HCT116 (cell line): ENCODE data around the gene OR8K1. TPM values are rescaled to one million over a fixed set of nuclear protein-coding genes. Genes with fewer than 3 reads are reported as not detected.

Experiments
- ATAC-seq: fragments of 200-7000 bp; cut with Tn5 transposase; 2 replicates; pipeline ENCODE4 v1.9.1; 2020; ENCODE audit warnings: mild to moderate bottlenecking, moderate library complexity
- BruUV-seq: library from RNA; stranded (reverse); fragments of 400-500 nt; replicated peaks from 2 replicates; lab custom pipeline; 2021; lab: Mats Ljungman, UMichigan
- CTCF ChIA-PET: fragments of 300-600 bp; sonication (Branson Sonifier 250); formaldehyde crosslinking; loops from one replicate; lab custom pipeline; 2021; ENCODE audit warnings: antibody characterized with exemption; lab: Charles Lee
- POLR2A ChIA-PET: fragments of 300-600, 350-600 bp; sonication (Branson Sonifier 250); formaldehyde crosslinking; loops from one replicate; lab custom pipeline; 2021; ENCODE audit warnings: antibody characterized with exemption; lab: Charles Lee
- RAD21 ChIA-PET, 2 experiments: fragments of 300-600 bp; sonication (Branson Sonifier 250); formaldehyde crosslinking; loops; one replicate each; lab custom pipeline; 2023; ENCODE audit warnings: low total read pairs in 2 of 2; ENCODE audit not compliant: uncharacterized antibody in 2 of 2, unreplicated experiment in 2 of 2, low non-redundant PET in 1 of 2; lab: Charles Lee
- DNase-seq: peaks from one replicate; pipeline ENCODE4 v3.0.0-alpha.2; 2010; ENCODE audit warnings: low read depth, low spot score
- H2AFZ ChIP-seq: fragments of 200-600 bp; shearing (Covaris generic), sonication (generic); 2 replicates; pipeline ENCODE4 v1.6.1; 2017; ENCODE audit warnings: low read depth, mixed run types, mixed read lengths, antibody characterized with exemption, low read length; ENCODE audit not compliant: poor library complexity, severe bottlenecking
- H3K27ac ChIP-seq: 2 replicates; pipeline ENCODE4 v1.5.1; 2012; ENCODE audit warnings: low read depth, low read length
- H3K27me3 ChIP-seq: fragments of 200-600 bp; sonication (generic); 2 replicates; pipeline ENCODE4 v1.6.1; 2016; ENCODE audit warnings: mixed run types, low read length, mixed read lengths; ENCODE audit not compliant: insufficient read depth
- H3K36me3 ChIP-seq, 2 experiments: fragments of 200-500 bp in 1 of 2; fragments of 200-600 bp in 1 of 2; sonication (Bioruptor generic) in 1 of 2; sonication (generic) in 1 of 2; 2 replicates each; pipeline versions ENCODE4 v1.5.1 to v1.6.1; 2014 to 2016; ENCODE audit warnings: low read length in 2 of 2, inconsistent platforms in 1 of 2, mixed read lengths in 1 of 2, mixed run types in 1 of 2; ENCODE audit not compliant: insufficient read depth in 2 of 2, control insufficient read depth in 1 of 2
- H3K4me1 ChIP-seq, 2 experiments: fragments of 200-600 bp in 1 of 2; sonication (generic) in 1 of 2; 2 replicates each; pipeline versions ENCODE4 v1.5.1 to v1.6.1; 2012 to 2017; ENCODE audit warnings: low read length in 2 of 2, inconsistent platforms in 1 of 2, mild to moderate bottlenecking in 1 of 2, mixed read lengths in 1 of 2, mixed run types in 1 of 2, moderate library complexity in 1 of 2; ENCODE audit not compliant: insufficient read depth in 2 of 2, control insufficient read depth in 1 of 2
- H3K4me2 ChIP-seq: fragments of 200-600 bp; sonication (generic); 2 replicates; pipeline ENCODE4 v1.6.1; 2017; ENCODE audit warnings: mixed run types, low read length, mixed read lengths
- H3K4me3 ChIP-seq, 2 experiments: fragments of 200-600 bp in 1 of 2; sonication (generic) in 1 of 2; replicated peaks in 1 of 2; 2 replicates each; pipeline ENCODE4 v1.5.1; 2011 to 2016; ENCODE audit warnings: low read length in 2 of 2, control low read depth in 1 of 2, low read depth in 1 of 2, mild to moderate bottlenecking in 1 of 2, mixed read lengths in 1 of 2, mixed run types in 1 of 2
- H3K79me2 ChIP-seq: fragments of 200-600 bp; sonication (generic); 2 replicates; pipeline ENCODE4 v1.6.1; 2017; ENCODE audit warnings: mild to moderate bottlenecking, mixed run types, low read length, moderate library complexity, mixed read lengths; ENCODE audit not compliant: insufficient read depth
- H3K9ac ChIP-seq: fragments of 200-600 bp; sonication (generic); 2 replicates; pipeline ENCODE4 v1.6.1; 2016; ENCODE audit warnings: low read length, mixed read lengths
- H3K9me2 ChIP-seq: fragments of 200-600 bp; sonication (generic), shearing (Covaris generic); 2 replicates; pipeline ENCODE4 v1.6.1; 2017; ENCODE audit warnings: mixed run types, mild to moderate bottlenecking, moderate library complexity; ENCODE audit not compliant: insufficient read depth
- H3K9me3 ChIP-seq, 2 experiments: fragments of 200-500 bp in 1 of 2; fragments of 200-600 bp in 1 of 2; sonication (Bioruptor generic) in 1 of 2; sonication (generic) in 1 of 2; 2 replicates each; pipeline ENCODE4 v1.6.1; 2014 to 2017; ENCODE audit warnings: low read length in 2 of 2, mixed read lengths in 2 of 2, inconsistent platforms in 1 of 2, low read depth in 1 of 2, mild to moderate bottlenecking in 1 of 2, mixed run types in 1 of 2, moderate library complexity in 1 of 2; ENCODE audit not compliant: control insufficient read depth in 1 of 2, insufficient read depth in 1 of 2
- H4K20me1 ChIP-seq: fragments of 200-600 bp; sonication (generic), shearing (Covaris generic); 2 replicates; pipeline ENCODE4 v1.6.1; 2017; ENCODE audit warnings: mixed run types, mild to moderate bottlenecking, moderate library complexity; ENCODE audit not compliant: insufficient read depth
- EGR1 ChIP-seq: IDR thresholded peaks from 2 replicates; pipeline ENCODE4 v1.6.1; 2012; ENCODE audit warnings: low read depth
- ELF1 ChIP-seq: IDR thresholded peaks from 2 replicates; pipeline ENCODE4 v1.6.1; 2012; ENCODE audit warnings: low read depth, borderline replicate concordance
- FOSL1 ChIP-seq: IDR thresholded peaks from 2 replicates; pipeline ENCODE4 v1.6.1; 2012; ENCODE audit warnings: low read depth
- JUND ChIP-seq: IDR thresholded peaks from 2 replicates; pipeline ENCODE4 v1.6.1; 2012
- RAD21 ChIP-seq: IDR thresholded peaks from 2 replicates; pipeline ENCODE4 v1.6.1; 2012; ENCODE audit warnings: low read depth, mild to moderate bottlenecking
- SIN3A ChIP-seq: IDR thresholded peaks from 2 replicates; pipeline ENCODE4 v1.6.1; 2012; ENCODE audit warnings: low read depth
- YY1 ChIP-seq: IDR thresholded peaks from 2 replicates; pipeline ENCODE4 v1.6.1; 2011; ENCODE audit warnings: low read length, low read depth, moderate library complexity, mild to moderate bottlenecking; ENCODE audit not compliant: insufficient replicate concordance; ENCODE audit errors: extremely low read depth
- ZFX ChIP-seq: fragments of 450-650 bp; IDR thresholded peaks from 2 replicates; pipeline ENCODE4 v1.6.1; 2017
- ZNF274 ChIP-seq: fragments of 200-500 bp; sonication (Bioruptor generic); IDR thresholded peaks from 2 replicates; pipeline ENCODE4 v1.6.1; 2014; ENCODE audit warnings: mild to moderate bottlenecking, low read depth, low read length, inconsistent platforms
- intact Hi-C: fragments of 100-400 bp; cut with micrococcal nuclease; formaldehyde crosslinking; loops from 2 replicates; pipeline ENCODE4 v1.10.0; 2022
- total RNA-seq: library from RNA; stranded (reverse); gene quantifications from one replicate; pipeline ENCODE4 v1.2.1, GENCODE V29; 2021; ENCODE audit not compliant: unreplicated experiment
- TF ChIP-seq, protein P1 (sequence below): IDR thresholded peaks from 2 replicates; pipeline ENCODE4 v1.6.1; 2012; ENCODE audit warnings: low read depth
- TF ChIP-seq, protein P2 (sequence below): IDR thresholded peaks from 2 replicates; pipeline ENCODE4 v1.6.1; 2012
- TF ChIP-seq, protein P3 (sequence below): IDR thresholded peaks from 2 replicates; pipeline ENCODE4 v1.6.1; 2012
- TF ChIP-seq, protein P4 (sequence below), 3 experiments: fragments of 200-600 bp in 1 of 3; sonication (generic) in 1 of 3; IDR thresholded peaks in 2 of 3; conservative IDR thresholded peaks in 1 of 3; 2 replicates each; pipeline ENCODE4 v1.5.1; 2012 to 2017; ENCODE audit warnings: low read depth in 2 of 3, low read length in 2 of 3, antibody characterized with exemption in 1 of 3, borderline replicate concordance in 1 of 3, control low read depth in 1 of 3, mild to moderate bottlenecking in 1 of 3, mixed read lengths in 1 of 3, mixed run types in 1 of 3, moderate library complexity in 1 of 3; ENCODE audit not compliant: insufficient read depth in 1 of 3

OR8K1 gene
- total RNA-seq, 1 experiment from 2014 or later = not detected

DNA sequence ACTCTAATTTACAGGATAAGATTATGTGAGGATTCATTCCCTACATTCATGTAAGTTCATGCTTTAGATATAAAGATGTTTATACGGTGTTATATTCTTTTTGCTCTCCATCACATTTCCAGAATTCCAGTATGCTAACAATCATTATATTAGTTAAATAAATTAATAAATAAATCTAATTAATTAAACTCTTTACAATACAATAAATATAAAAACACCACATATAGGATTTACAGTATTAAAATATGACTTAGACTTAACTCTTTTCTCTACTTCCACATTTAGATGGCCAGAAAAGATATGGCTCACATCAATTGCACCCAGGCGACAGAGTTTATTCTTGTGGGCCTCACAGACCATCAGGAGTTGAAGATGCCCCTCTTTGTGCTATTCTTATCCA, 29.5 kb downstream of the OR8K1 start, which contains the start of gene OR8U1:
Gene OR8U1 (plus strand): TSS at position 301 of the 400 bp plus-strand sequence. CDS start 0 bp downstream, at position 301.
- no peaks in the 10 kb centered on the region for H3K36me3 ChIP-seq
- H3K9me2 ChIP-seq = no peaks in the 10 kb centered on the region
- DNase-seq (no peak), ATAC-seq (no peak)
- H3K79me2 ChIP-seq = no peaks in the 10 kb centered on the region
- no peak within 1 kb of the TSS for H3K27ac ChIP-seq
- no peak within 1 kb of the TSS for H2AFZ ChIP-seq
- H3K4me3 ChIP-seq = no peak within 1 kb of the TSS
- H3K9ac ChIP-seq = no peak within 1 kb of the TSS
- no peaks in the 10 kb centered on the region for H3K4me1 ChIP-seq
- BruUV-seq = no TSS peak
- no peak within 1 kb of the TSS for H3K4me2 ChIP-seq
- H3K27me3 ChIP-seq = no peaks in the 10 kb centered on the region
- H3K9me3 ChIP-seq = peaks cover 13 to 18% of the 10 kb centered on the region in 2 experiments; a peak in 3 of 4 replicates
- TF ChIP-seq JUND (no peak), EGR1 (no peak), SIN3A (no peak), ZFX (no peak)
- TF ChIP-seq, all 23 proteins: peak for 0
- ChIA-PET POLR2A (no interaction called here), RAD21 (no interaction called here), CTCF (no interaction called here)
- intact Hi-C loops = no loop called here
- H4K20me1 ChIP-seq = no peaks in the 10 kb centered on the region

DNA sequence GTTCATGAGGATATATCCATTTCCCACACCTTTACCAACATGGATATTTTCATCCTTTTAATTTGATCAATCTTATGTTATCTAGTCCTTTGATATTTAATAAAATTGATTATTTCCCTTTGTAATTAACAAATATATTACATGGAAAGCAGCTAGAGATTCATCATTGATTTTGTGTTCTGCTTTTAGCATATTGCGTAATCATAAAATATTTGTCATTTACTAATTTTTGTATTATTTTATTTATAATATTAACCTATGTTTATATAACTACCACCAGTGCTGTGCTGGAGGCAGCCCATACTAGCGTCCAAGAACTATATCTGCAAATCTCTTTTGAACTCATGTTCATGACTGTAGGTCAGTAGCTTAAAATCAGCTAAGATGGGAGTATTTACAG, 34.3 kb downstream of the OR8K1 start:
- CTCF ChIA-PET = no interaction called here

More for the DNA sequence above, 34.3 kb downstream of the OR8K1 start:
- no peaks in the 10 kb centered on the region for H3K36me3 ChIP-seq
- no peak for TF ChIP-seq ZNF274
- no peak for TF ChIP-seq SIN3A
- TF ChIP-seq, protein P1, sequence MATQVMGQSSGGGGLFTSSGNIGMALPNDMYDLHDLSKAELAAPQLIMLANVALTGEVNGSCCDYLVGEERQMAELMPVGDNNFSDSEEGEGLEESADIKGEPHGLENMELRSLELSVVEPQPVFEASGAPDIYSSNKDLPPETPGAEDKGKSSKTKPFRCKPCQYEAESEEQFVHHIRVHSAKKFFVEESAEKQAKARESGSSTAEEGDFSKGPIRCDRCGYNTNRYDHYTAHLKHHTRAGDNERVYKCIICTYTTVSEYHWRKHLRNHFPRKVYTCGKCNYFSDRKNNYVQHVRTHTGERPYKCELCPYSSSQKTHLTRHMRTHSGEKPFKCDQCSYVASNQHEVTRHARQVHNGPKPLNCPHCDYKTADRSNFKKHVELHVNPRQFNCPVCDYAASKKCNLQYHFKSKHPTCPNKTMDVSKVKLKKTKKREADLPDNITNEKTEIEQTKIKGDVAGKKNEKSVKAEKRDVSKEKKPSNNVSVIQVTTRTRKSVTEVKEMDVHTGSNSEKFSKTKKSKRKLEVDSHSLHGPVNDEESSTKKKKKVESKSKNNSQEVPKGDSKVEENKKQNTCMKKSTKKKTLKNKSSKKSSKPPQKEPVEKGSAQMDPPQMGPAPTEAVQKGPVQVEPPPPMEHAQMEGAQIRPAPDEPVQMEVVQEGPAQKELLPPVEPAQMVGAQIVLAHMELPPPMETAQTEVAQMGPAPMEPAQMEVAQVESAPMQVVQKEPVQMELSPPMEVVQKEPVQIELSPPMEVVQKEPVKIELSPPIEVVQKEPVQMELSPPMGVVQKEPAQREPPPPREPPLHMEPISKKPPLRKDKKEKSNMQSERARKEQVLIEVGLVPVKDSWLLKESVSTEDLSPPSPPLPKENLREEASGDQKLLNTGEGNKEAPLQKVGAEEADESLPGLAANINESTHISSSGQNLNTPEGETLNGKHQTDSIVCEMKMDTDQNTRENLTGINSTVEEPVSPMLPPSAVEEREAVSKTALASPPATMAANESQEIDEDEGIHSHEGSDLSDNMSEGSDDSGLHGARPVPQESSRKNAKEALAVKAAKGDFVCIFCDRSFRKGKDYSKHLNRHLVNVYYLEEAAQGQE = no peak
- TF ChIP-seq JUND = no peak
- TF ChIP-seq ELF1 = no peak
- TF ChIP-seq YY1 = no peak
- TF ChIP-seq, protein P2, sequence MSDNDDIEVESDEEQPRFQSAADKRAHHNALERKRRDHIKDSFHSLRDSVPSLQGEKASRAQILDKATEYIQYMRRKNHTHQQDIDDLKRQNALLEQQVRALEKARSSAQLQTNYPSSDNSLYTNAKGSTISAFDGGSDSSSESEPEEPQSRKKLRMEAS = no peak
- TF ChIP-seq RAD21 = no peak
- TF ChIP-seq FOSL1 = no peak
- TF ChIP-seq, protein P3, sequence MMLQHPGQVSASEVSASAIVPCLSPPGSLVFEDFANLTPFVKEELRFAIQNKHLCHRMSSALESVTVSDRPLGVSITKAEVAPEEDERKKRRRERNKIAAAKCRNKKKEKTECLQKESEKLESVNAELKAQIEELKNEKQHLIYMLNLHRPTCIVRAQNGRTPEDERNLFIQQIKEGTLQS = no peak
- TF ChIP-seq, protein P4, sequence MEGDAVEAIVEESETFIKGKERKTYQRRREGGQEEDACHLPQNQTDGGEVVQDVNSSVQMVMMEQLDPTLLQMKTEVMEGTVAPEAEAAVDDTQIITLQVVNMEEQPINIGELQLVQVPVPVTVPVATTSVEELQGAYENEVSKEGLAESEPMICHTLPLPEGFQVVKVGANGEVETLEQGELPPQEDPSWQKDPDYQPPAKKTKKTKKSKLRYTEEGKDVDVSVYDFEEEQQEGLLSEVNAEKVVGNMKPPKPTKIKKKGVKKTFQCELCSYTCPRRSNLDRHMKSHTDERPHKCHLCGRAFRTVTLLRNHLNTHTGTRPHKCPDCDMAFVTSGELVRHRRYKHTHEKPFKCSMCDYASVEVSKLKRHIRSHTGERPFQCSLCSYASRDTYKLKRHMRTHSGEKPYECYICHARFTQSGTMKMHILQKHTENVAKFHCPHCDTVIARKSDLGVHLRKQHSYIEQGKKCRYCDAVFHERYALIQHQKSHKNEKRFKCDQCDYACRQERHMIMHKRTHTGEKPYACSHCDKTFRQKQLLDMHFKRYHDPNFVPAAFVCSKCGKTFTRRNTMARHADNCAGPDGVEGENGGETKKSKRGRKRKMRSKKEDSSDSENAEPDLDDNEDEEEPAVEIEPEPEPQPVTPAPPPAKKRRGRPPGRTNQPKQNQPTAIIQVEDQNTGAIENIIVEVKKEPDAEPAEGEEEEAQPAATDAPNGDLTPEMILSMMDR (IDR thresholded peaks at IDR 0.05 in 2 of 3, conservative IDR thresholded peaks at IDR 0.05 in 1 of 3; ENCODE audit: borderline replicate concordance in 1 of 3, insufficient read depth in 1 of 3, low read depth in 2 of 3, low read length in 2 of 3) = no peak
- H4K20me1 ChIP-seq = no peaks in the 10 kb centered on the region
- H2AFZ ChIP-seq = no peak overlapping the region
- ChIA-PET POLR2A (no interaction called here), RAD21 (no interaction called here)
- H3K9me2 ChIP-seq = no peaks in the 10 kb centered on the region
- ATAC-seq = no peak
- no peak overlapping the region for H3K4me3 ChIP-seq
- H3K9me3 ChIP-seq = peaks cover 13 to 18% of the 10 kb centered on the region in 2 experiments; a peak in 2 of 4 replicates
- intact Hi-C loops = no loop called here
- no peak for DNase-seq
- no peaks in the 10 kb centered on the region for H3K79me2 ChIP-seq
- H3K27me3 ChIP-seq = no peaks in the 10 kb centered on the region
- H3K9ac ChIP-seq = no peak overlapping the region
- H3K27ac ChIP-seq = no peak overlapping the region
- no peaks in the 10 kb centered on the region for H3K4me1 ChIP-seq
- no TSS peak for BruUV-seq
- H3K4me2 ChIP-seq = no peak overlapping the region
